ENCODE data around the gene DYNLT4.
"Not testable (repeated sequence)": the region's sequence is repeated elsewhere in the genome, so short reads cannot be mapped to it uniquely, and the experiment has no call there.

DYNLT4 gene

GRCh38 chr1:44803062-44803311 is 4.2 kb downstream of the DYNLT4 start:
- Histone ChIP-seq H3K9me3 (ENCODE audit: severe bottlenecking) (no peaks in the 10 kb centered on the region), H3K27ac (peak overlapping the region; percentile 72), H3K27me3 (ENCODE audit: insufficient read depth, low read depth, severe bottlenecking) (no peaks in the 10 kb centered on the region), H3K36me3 (peaks cover 53% of the 10 kb centered on the region), H3K4me3 (ENCODE audit: low read depth, low read length) (no peak overlapping the region)
- DNase-seq, result no peak
- no peak for TF ChIP-seq CTCF (IDR thresholded peaks at IDR 0.05; ENCODE audit: low read depth, low read length)

GRCh38 chr1:44802306-44803061 is 4.7 kb downstream of the DYNLT4 start:
- no peak overlapping the region for H3K4me3 ChIP-seq (ENCODE audit: low read depth, low read length)
- peak; percentile 50 for DNase-seq
- H3K27ac ChIP-seq, result peak overlapping the region; percentile 72
- no peaks in the 10 kb centered on the region for H3K27me3 ChIP-seq (ENCODE audit: insufficient read depth, low read depth, severe bottlenecking)
- peaks cover 53% of the 10 kb centered on the region for H3K36me3 ChIP-seq
- H3K9me3 ChIP-seq (ENCODE audit: severe bottlenecking), result no peaks in the 10 kb centered on the region
- TF ChIP-seq CTCF (IDR thresholded peaks at IDR 0.05; ENCODE audit: low read depth, low read length), result no peak

- H3K9me3 ChIP-seq (ENCODE audit: severe bottlenecking), result no peaks in the 10 kb centered on the region
- TF ChIP-seq CTCF (IDR thresholded peaks at IDR 0.05; ENCODE audit: low read depth, low read length), result no peak
- H3K36me3 ChIP-seq, result peaks cover 47% of the 10 kb centered on the region
- H3K4me3 ChIP-seq (ENCODE audit: low read depth, low read length), result peak overlapping the region; percentile 14; the same call in 1 of the 2 replicates
- no peaks in the 10 kb centered on the region for H3K27me3 ChIP-seq (ENCODE audit: insufficient read depth, low read depth, severe bottlenecking)
- peak overlapping the region; percentile 72 for H3K27ac ChIP-seq
- DNase-seq, result peak; percentile 60
Measured at GRCh38 chr1:44801491-44802305, 5.5 kb downstream of the DYNLT4 start.

- Histone ChIP-seq H3K9me3 (ENCODE audit: severe bottlenecking) (no peaks in the 10 kb centered on the region), H3K27ac (peak within 1 kb of the TSS; percentile 97), H3K36me3 (peaks cover 30% of the 10 kb centered on the region), H3K4me3 (ENCODE audit: low read depth, low read length) (peak within 1 kb of the TSS; percentile 88), H3K27me3 (ENCODE audit: insufficient read depth, low read depth, severe bottlenecking) (no peaks in the 10 kb centered on the region)
- peak; percentile 84 for TF ChIP-seq CTCF (IDR thresholded peaks at IDR 0.05; ENCODE audit: low read depth, low read length)
- peak; percentile 99 for DNase-seq
Measured at GRCh38 chr1:44799770-44800584, 7.2 kb downstream of the DYNLT4 start, which contains the start of gene PLK3. TSS of gene PLK3 (plus strand) at chr1:44800377. CDS start at chr1:44800464, 87 bp downstream.

GRCh38 chr1:44798481-44799365 is 8.4 kb downstream of the DYNLT4 start:
- DNase-seq, result no peak
- Histone ChIP-seq H3K27me3 (ENCODE audit: insufficient read depth, low read depth, severe bottlenecking) (no peaks in the 10 kb centered on the region), H3K36me3 (peaks cover 20% of the 10 kb centered on the region), H3K4me3 (ENCODE audit: low read depth, low read length) (no peak overlapping the region), H3K9me3 (ENCODE audit: severe bottlenecking) (no peaks in the 10 kb centered on the region), H3K27ac (peak overlapping the region; percentile 97)
- no peak for TF ChIP-seq CTCF (IDR thresholded peaks at IDR 0.05; ENCODE audit: low read depth, low read length)

- H3K27me3 ChIP-seq (ENCODE audit: insufficient read depth, low read depth, severe bottlenecking); DNase-seq; H3K9me3 ChIP-seq (ENCODE audit: severe bottlenecking); H3K4me3 ChIP-seq (ENCODE audit: low read depth, low read length); H3K27ac ChIP-seq: not testable (repeated sequence)
- H3K36me3 ChIP-seq, result peaks cover 11% of the 10 kb centered on the region
Measured at GRCh38 chr1:44797886-44798285, 9.3 kb downstream of the DYNLT4 start.
